Upper lobe of left lung (tissue), 4 donors: Measurements from ENCODE around the gene NOL6.

Experiments
- CTCF ChIP-seq, 6 experiments: fragments of 450-650 bp in 4 of 6; fragments of 200-600 bp in 2 of 6; sonication (generic) in 2 of 6; IDR thresholded peaks; one replicate each; pipeline ENCODE4 v1.5.1; 2016 to 2019; ENCODE audit warnings: antibody characterized with exemption in 6 of 6
- POLR2AphosphoS5 ChIP-seq, 2 donors: sonication (generic); formaldehyde crosslinking; IDR thresholded peaks; one replicate each; pipeline ENCODE4 v1.5.1; 2017; ENCODE audit warnings: antibody characterized with exemption in 2 of 2

- TF ChIP-seq POLR2AphosphoS5 (IDR thresholded peaks at IDR 0.05) (no peak), CTCF (IDR thresholded peaks at IDR 0.05) (no peak)
Observed at GRCh38 chr9:33463151-33463550, 10.6 kb downstream of the NOL6 start.
